ENCODE results near the gene GDF10. TPM values are rescaled to one million over a fixed set of nuclear protein-coding genes. Genes with fewer than 3 reads are reported as not detected.

The GDF10 gene
- total RNA-seq, 1 experiment from 2014 or later = 0.20 TPM

- Histone ChIP-seq H3K27me3 (ENCODE audit: insufficient read depth, low read length) (no peaks in the 10 kb centered on the region), H2BK20ac (ENCODE audit: low read depth, low read length, poor library complexity, severe bottlenecking) (no peak overlapping the region), H2BK12ac (ENCODE audit: insufficient read length, low read depth, low read length) (no peak overlapping the region), H2BK120ac (ENCODE audit: low read depth, low read length, poor library complexity, severe bottlenecking) (no peak overlapping the region), H3K23me2 (ENCODE audit: insufficient read length, low read depth, low read length, poor library complexity, severe bottlenecking) (no peaks in the 10 kb centered on the region), H3K79me2 (ENCODE audit: insufficient read depth, low read length) (no peaks in the 10 kb centered on the region), H4K8ac (replicated peaks; ENCODE audit: insufficient read length, low read depth, low read length) (no peak overlapping the region), H3K23ac (ENCODE audit: insufficient read length, low read depth, low read length) (no peak overlapping the region), H4K20me1 (ENCODE audit: control insufficient read depth, insufficient read depth, insufficient read length) (no peaks in the 10 kb centered on the region), H3K9me3 (ENCODE audit: control insufficient read depth, low read depth, low read length) (no peaks in the 10 kb centered on the region), H3T11ph (ENCODE audit: low read length) (no peak overlapping the region), H3K4me2 (ENCODE audit: insufficient read depth, insufficient read length, low read length) (no peak overlapping the region), H3K4ac (ENCODE audit: low read depth, low read length) (no peak overlapping the region), H3K18ac (ENCODE audit: insufficient read length, low read depth, low read length) (no peak overlapping the region), H4K5ac (ENCODE audit: insufficient read length, low read depth, low read length) (no peak overlapping the region), H2BK15ac (ENCODE audit: low read depth, low read length) (no peak overlapping the region), H3K4me1 (ENCODE audit: insufficient read depth, low read length) (no peaks in the 10 kb centered on the region), H4K91ac (ENCODE audit: insufficient read length, low read depth, low read length) (no peak overlapping the region), H3K14ac (ENCODE audit: insufficient read depth, low read length) (no peak overlapping the region), H2BK5ac (ENCODE audit: insufficient read length, low read length) (no peak overlapping the region), H3K9ac (ENCODE audit: extremely low read depth, insufficient read length, low read length) (no peak overlapping the region), H3K27ac (ENCODE audit: insufficient read length, low read depth, low read length) (no peak overlapping the region), H3K79me1 (ENCODE audit: insufficient read depth, low read depth, low read length, poor library complexity, severe bottlenecking) (no peaks in the 10 kb centered on the region), H2AFZ (ENCODE audit: low read length) (no peak overlapping the region), H3K56ac (ENCODE audit: insufficient read length, low read depth, low read length) (no peak overlapping the region), H2AK5ac (ENCODE audit: insufficient read length, low read length) (no peak overlapping the region)
- Mint-ChIP-seq H3K36me3 (ENCODE audit: insufficient read depth in 1 of 3, low read depth in 3 of 3) (no peaks in the 10 kb centered on the region), H3K9me3 (no peaks in the 10 kb centered on the region), H3K4me3 (no peak overlapping the region), H3K27ac (no peak overlapping the region), H3K4me1 (no peaks in the 10 kb centered on the region), H3K27me3 (ENCODE audit: low read depth) (peaks cover 24% of the 10 kb centered on the region)
- WGBS (ENCODE audit: extremely low coverage, insufficient read length, low lambda C conversion rate) = no CpG with 5 or more reads among the region's 9 CpGs
- TF ChIP-seq CTCF (conservative IDR thresholded peaks at IDR 0.05) = peak; percentile 30; the same call in 1 of the 3 replicates
- peak; percentile 24 for DNase-seq
These were observed 11.0 kb upstream of the GDF10 start for GRCh38 chr10:47288916-47289495.
